Endodermal cell (in vitro differentiated cells): ENCODE data around the gene SHTN1. TPM values are rescaled to one million over a fixed set of nuclear protein-coding genes. Genes with fewer than 3 reads are reported as not detected.

Experiments
- DNase-seq: peaks from one replicate; pipeline ENCODE4 v3.0.0-alpha.2; 2017
- H3K27ac ChIP-seq: 2 replicates; pipeline ENCODE4 v1.5.1; 2013; ENCODE audit warnings: mild to moderate bottlenecking, low read depth, low read length, moderate library complexity
- H3K27me3 ChIP-seq: 2 replicates; pipeline ENCODE4 v1.6.1; 2013; ENCODE audit warnings: mild to moderate bottlenecking, low read length, moderate library complexity; ENCODE audit not compliant: insufficient read depth, control insufficient read depth, poor library complexity, severe bottlenecking
- H3K36me3 ChIP-seq: 2 replicates; pipeline ENCODE4 v1.7.0; 2013; ENCODE audit warnings: mild to moderate bottlenecking, low read length, moderate library complexity; ENCODE audit not compliant: control insufficient read depth, insufficient read depth
- H3K4me1 ChIP-seq: one replicate; pipeline ENCODE4 v1.7.0; 2013; ENCODE audit warnings: low read length; ENCODE audit not compliant: control insufficient read depth, insufficient read depth
- H3K4me3 ChIP-seq: 2 replicates; pipeline ENCODE4 v1.5.1; 2013; ENCODE audit warnings: mild to moderate bottlenecking, low read length, moderate library complexity
- H3K9ac ChIP-seq: 2 replicates; pipeline ENCODE4 v1.6.1; 2013; ENCODE audit warnings: mild to moderate bottlenecking, low read length, moderate library complexity; ENCODE audit not compliant: poor library complexity, severe bottlenecking; ENCODE audit errors: extremely low read depth
- H3K9me3 ChIP-seq: 2 replicates; pipeline ENCODE4 v1.6.1; 2013; ENCODE audit warnings: mild to moderate bottlenecking, low read length, moderate library complexity; ENCODE audit not compliant: control insufficient read depth
- H3K27ac Mint-ChIP-seq: 2 replicates; pipeline ENCODE4 v1.8.0; 2020; ENCODE audit warnings: mixed read lengths
- H3K27me3 Mint-ChIP-seq: 2 replicates; pipeline ENCODE4 v1.8.0; 2021; ENCODE audit warnings: mild to moderate bottlenecking, mixed read lengths; ENCODE audit not compliant: insufficient read depth
- H3K36me3 Mint-ChIP-seq: 2 replicates; pipeline ENCODE4 v1.8.0; 2020; ENCODE audit warnings: low read depth, mixed read lengths
- H3K4me1 Mint-ChIP-seq: 2 replicates; pipeline ENCODE4 v1.8.0; 2020; ENCODE audit warnings: mixed read lengths
- H3K4me3 Mint-ChIP-seq: 2 replicates; pipeline ENCODE4 v1.8.0; 2020; ENCODE audit warnings: mild to moderate bottlenecking, moderate library complexity, mixed read lengths
- H3K9me3 Mint-ChIP-seq: 2 replicates; pipeline ENCODE4 v1.8.0; 2020; ENCODE audit warnings: mild to moderate bottlenecking, mixed read lengths
- WGBS, 2 experiments: methylation state at CpG; one replicate each; pipeline versions ENCODE4 v1.1.5 to v1.1.7; 2013; ENCODE audit warnings: missing lambda C conversion rate in 2 of 2, mixed read lengths in 1 of 2; ENCODE audit not compliant: insufficient coverage in 1 of 2, insufficient read length in 1 of 2; 5-methylcytosine and 5-hydroxymethylcytosine counted together
- total RNA-seq, 2 donors: library from RNA; stranded (reverse); fragmentation: NEBNext Ultra II Directional in 1 of 2; extraction: Animal tissue kit (Norgen Biotek cat#: 25700) in 1 of 2; gene quantifications; 2 replicates in 1 of 2; 3 replicates in 1 of 2; pipeline ENCODE4 v1.2.1, GENCODE V29; 2021
- TF ChIP-seq, protein P1 (sequence below): fragments of 200-600 bp; sonication (generic); conservative IDR thresholded peaks from 2 replicates; pipeline ENCODE4 v1.5.0; 2021; ENCODE audit warnings: antibody characterized with exemption, mild to moderate bottlenecking

The SHTN1 gene
- total RNA-seq, 2 donors from 2014 or later, result 39.4 to 59.5 TPM

- Mint-ChIP-seq H3K4me3 (no peak overlapping the region), H3K4me1 (peaks cover 31% of the 10 kb centered on the region), H3K36me3 (no peaks in the 10 kb centered on the region), H3K9me3 (no peaks in the 10 kb centered on the region), H3K27me3 (no peaks in the 10 kb centered on the region), H3K27ac (no peak overlapping the region)
- WGBS, 2 experiments, result 94 to 100% methylated on average over 2 of the region's 2 CpGs
- Histone ChIP-seq H3K4me1 (peaks cover 10% of the 10 kb centered on the region), H3K9ac (no peak overlapping the region), H3K27ac (no peak overlapping the region), H3K27me3 (no peaks in the 10 kb centered on the region), H3K4me3 (no peak overlapping the region), H3K36me3 (no peaks in the 10 kb centered on the region), H3K9me3 (no peaks in the 10 kb centered on the region)
- no peak for DNase-seq
- TF ChIP-seq, protein P1, sequence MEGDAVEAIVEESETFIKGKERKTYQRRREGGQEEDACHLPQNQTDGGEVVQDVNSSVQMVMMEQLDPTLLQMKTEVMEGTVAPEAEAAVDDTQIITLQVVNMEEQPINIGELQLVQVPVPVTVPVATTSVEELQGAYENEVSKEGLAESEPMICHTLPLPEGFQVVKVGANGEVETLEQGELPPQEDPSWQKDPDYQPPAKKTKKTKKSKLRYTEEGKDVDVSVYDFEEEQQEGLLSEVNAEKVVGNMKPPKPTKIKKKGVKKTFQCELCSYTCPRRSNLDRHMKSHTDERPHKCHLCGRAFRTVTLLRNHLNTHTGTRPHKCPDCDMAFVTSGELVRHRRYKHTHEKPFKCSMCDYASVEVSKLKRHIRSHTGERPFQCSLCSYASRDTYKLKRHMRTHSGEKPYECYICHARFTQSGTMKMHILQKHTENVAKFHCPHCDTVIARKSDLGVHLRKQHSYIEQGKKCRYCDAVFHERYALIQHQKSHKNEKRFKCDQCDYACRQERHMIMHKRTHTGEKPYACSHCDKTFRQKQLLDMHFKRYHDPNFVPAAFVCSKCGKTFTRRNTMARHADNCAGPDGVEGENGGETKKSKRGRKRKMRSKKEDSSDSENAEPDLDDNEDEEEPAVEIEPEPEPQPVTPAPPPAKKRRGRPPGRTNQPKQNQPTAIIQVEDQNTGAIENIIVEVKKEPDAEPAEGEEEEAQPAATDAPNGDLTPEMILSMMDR, result no peak
Observed at GRCh38 chr10:116866066-116866465, 138.9 kb downstream of the SHTN1 start.

DNA sequence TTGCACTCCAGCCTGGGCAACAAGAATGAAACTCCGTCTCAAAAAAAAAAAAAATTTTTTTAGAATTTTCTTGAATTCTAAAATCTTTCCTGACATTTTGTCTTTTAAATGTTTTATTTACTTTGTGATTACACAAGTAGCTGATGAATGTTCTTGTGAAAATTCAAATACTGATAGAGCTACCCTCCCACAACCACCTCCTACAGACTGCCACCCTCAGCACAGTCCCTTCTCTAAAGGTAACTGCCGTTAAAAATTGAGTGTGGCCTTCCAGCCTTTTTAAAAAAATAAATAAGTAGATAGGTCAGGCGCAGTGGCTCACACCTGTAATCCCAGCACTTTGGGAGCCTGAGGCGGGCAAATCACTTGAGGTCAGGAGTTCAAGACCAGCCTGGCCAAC is 140.6 kb downstream of the SHTN1 start:
- no peaks in the 10 kb centered on the region for H3K36me3 Mint-ChIP-seq
- H3K4me3 Mint-ChIP-seq, result no peak overlapping the region
- 87 to 100% methylated on average over 2 to 3 of the region's 4 CpGs for WGBS, 2 experiments
- peaks cover 15% of the 10 kb centered on the region for H3K4me1 Mint-ChIP-seq
- no peak overlapping the region for H3K27ac Mint-ChIP-seq
- TF ChIP-seq, protein P1, result no peak
- Histone ChIP-seq H3K9me3 (peaks cover 4% of the 10 kb centered on the region), H3K4me1 (peaks cover 3% of the 10 kb centered on the region), H3K4me3 (no peak overlapping the region), H3K27me3 (no peaks in the 10 kb centered on the region), H3K27ac (no peak overlapping the region), H3K9ac (no peak overlapping the region), H3K36me3 (no peaks in the 10 kb centered on the region)
- H3K27me3 Mint-ChIP-seq, result no peaks in the 10 kb centered on the region
- no peak for DNase-seq
- no peaks in the 10 kb centered on the region for H3K9me3 Mint-ChIP-seq

- 43 to 53% methylated on average over 2 of the region's 2 CpGs for WGBS, 2 experiments
Observed at GRCh38 chr10:116861796-116862195, 143.2 kb downstream of the SHTN1 start.

More at GRCh38 chr10:116861796-116862195, 143.2 kb downstream of the SHTN1 start:
- Histone ChIP-seq H3K9me3 (peaks cover 13% of the 10 kb centered on the region), H3K36me3 (no peaks in the 10 kb centered on the region), H3K27me3 (no peaks in the 10 kb centered on the region), H3K9ac (no peak overlapping the region), H3K27ac (no peak overlapping the region), H3K4me3 (no peak overlapping the region), H3K4me1 (no peaks in the 10 kb centered on the region)
- Mint-ChIP-seq H3K27ac (no peak overlapping the region), H3K4me1 (peaks cover 7% of the 10 kb centered on the region), H3K9me3 (peaks cover 10% of the 10 kb centered on the region), H3K27me3 (no peaks in the 10 kb centered on the region), H3K36me3 (no peaks in the 10 kb centered on the region), H3K4me3 (no peak overlapping the region)
- TF ChIP-seq, protein P1, result no peak
- no peak for DNase-seq
